Immature natural killer cell (primary cell): Measurements from ENCODE around the gene HSPB8. TPM values are rescaled to one million over a fixed set of nuclear protein-coding genes. Genes with fewer than 3 reads are reported as not detected.
"Not testable (repeated sequence)": the region's sequence is repeated elsewhere in the genome, so short reads cannot be mapped to it uniquely, and the experiment has no call there.

Experiments
- DNase-seq, 3 donors: peaks; one replicate each; pipeline ENCODE4 v3.0.0; 2022; ENCODE audit warnings: mixed read lengths in 1 of 3
- H3K27ac Mint-ChIP-seq, 6 donors: one replicate each; pipeline ENCODE4 v1.8.0; 2020; ENCODE audit warnings: mixed read lengths in 6 of 6, mild to moderate bottlenecking in 5 of 6, inconsistent platforms in 4 of 6, moderate library complexity in 3 of 6
- H3K27me3 Mint-ChIP-seq, 3 donors: one replicate each; pipeline ENCODE4 v1.8.0; 2020 to 2021; ENCODE audit warnings: low read depth in 3 of 3, mild to moderate bottlenecking in 3 of 3, mixed read lengths in 3 of 3, moderate library complexity in 3 of 3, inconsistent platforms in 1 of 3
- H3K36me3 Mint-ChIP-seq, 3 donors: one replicate each; pipeline ENCODE4 v1.8.0; 2020; ENCODE audit warnings: mixed read lengths in 3 of 3, inconsistent platforms in 2 of 3, mild to moderate bottlenecking in 2 of 3
- H3K4me1 Mint-ChIP-seq, 2 donors: one replicate each; pipeline ENCODE4 v1.8.0; 2020; ENCODE audit warnings: inconsistent platforms in 2 of 2, mild to moderate bottlenecking in 2 of 2, mixed read lengths in 2 of 2, moderate library complexity in 1 of 2
- H3K4me3 Mint-ChIP-seq, 5 donors: one replicate each; pipeline ENCODE4 v1.8.0; 2020; ENCODE audit warnings: mild to moderate bottlenecking in 5 of 5, mixed read lengths in 5 of 5, inconsistent platforms in 3 of 5, moderate library complexity in 3 of 5
- H3K9me3 Mint-ChIP-seq, 6 donors: one replicate each; pipeline ENCODE4 v1.8.0; 2020; ENCODE audit warnings: mild to moderate bottlenecking in 6 of 6, mixed read lengths in 6 of 6, inconsistent platforms in 4 of 6, moderate library complexity in 3 of 6
- polyA plus RNA-seq, 3 donors: library from polyadenylated mRNA; unstranded; fragments of 300-500 nt; fragmentation: Illumina TruSeq; gene quantifications; one replicate each; pipeline ENCODE4 v1.2.3, GENCODE V29; 2021

The HSPB8 gene
- polyA plus RNA-seq, 3 donors from 2014 or later, result not detected

- Mint-ChIP-seq H3K27ac (no peak overlapping the region), H3K27me3 (peaks cover 2 to 7% (median 5%) of the 10 kb centered on the region in 3 donors), H3K36me3 (no peaks in the 10 kb centered on the region), H3K9me3 (no peaks in the 10 kb centered on the region), H3K4me1 (no peaks in the 10 kb centered on the region), H3K4me3 (no peak overlapping the region)
- no peak for DNase-seq
Observed at GRCh38 chr12:119204131-119204530, 25.4 kb downstream of the HSPB8 start.

DNA sequence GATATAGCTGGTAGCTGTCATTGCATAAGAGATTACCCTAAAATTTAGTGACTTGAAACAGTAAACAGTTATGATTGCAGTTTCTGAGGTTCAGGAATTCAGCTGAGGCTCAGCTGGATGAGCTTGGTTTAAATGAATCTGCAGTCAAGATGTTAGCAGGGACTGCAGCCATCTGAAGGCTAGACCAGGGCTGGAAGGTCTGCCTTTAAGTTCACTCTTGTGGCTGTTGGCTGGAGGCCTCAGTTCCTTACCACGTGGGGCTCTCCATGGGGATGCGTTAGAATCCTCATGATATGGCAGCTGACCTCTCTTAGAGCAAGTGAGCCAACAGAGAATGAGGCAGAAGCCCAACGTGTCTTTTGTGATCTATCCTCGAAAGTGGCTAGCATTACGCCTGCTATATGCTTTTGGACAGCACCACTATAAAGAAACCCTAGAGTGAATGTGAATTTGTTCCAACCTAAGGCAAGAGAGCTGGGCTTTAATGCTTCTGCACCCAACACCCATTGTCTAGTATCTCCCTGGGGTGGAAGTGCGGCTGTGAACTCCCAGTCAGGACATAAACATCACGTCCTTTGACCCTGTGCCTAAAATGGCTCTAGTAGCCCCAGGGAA, 26.0 kb downstream of the HSPB8 start:
- no peak overlapping the region for H3K4me3 Mint-ChIP-seq
- peaks cover 2 to 7% (median 5%) of the 10 kb centered on the region in 3 donors for H3K27me3 Mint-ChIP-seq
- no peak for DNase-seq
- H3K9me3 Mint-ChIP-seq, result no peaks in the 10 kb centered on the region
- H3K27ac Mint-ChIP-seq, result no peak overlapping the region
- no peaks in the 10 kb centered on the region for H3K36me3 Mint-ChIP-seq
- H3K4me1 Mint-ChIP-seq, result no peaks in the 10 kb centered on the region

DNA sequence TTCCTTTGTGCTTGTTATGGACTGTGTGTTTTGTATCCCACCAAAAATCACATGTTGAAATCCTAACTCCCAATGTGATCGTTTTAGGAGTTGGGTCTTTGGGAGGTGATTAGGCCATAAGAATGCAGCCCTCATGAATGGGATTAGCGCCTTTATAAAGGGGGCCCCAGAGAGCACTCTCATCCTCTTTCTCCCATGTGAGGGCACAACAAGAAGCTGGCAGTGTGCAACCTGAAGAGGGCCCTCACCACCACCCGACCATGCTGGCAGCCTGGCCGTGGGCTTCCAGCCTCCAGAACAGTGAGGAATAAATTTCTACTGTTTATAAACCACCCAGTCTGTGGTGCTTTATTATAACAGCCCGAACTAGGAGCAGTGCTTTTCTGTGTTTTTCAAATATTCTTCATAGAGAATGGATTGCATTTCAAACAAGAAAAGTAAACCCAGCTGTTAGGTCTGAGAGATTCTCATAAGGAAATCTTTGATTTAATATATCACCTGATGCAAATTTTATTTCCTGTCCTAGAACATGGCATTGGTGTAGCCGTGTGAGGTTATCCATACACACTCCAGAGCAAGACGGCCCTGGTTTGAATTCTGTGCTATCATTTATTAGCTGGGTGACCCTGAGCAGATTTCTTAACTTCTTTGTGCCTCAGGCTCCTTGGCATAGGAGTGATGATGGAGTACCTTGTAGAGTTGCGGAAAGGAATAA, 27.8 kb downstream of the HSPB8 start:
- H3K27me3 Mint-ChIP-seq, result peaks cover 2 to 7% (median 3%) of the 10 kb centered on the region in 3 donors
- H3K4me1 Mint-ChIP-seq, result no peaks in the 10 kb centered on the region
- no peak for DNase-seq

DNA sequence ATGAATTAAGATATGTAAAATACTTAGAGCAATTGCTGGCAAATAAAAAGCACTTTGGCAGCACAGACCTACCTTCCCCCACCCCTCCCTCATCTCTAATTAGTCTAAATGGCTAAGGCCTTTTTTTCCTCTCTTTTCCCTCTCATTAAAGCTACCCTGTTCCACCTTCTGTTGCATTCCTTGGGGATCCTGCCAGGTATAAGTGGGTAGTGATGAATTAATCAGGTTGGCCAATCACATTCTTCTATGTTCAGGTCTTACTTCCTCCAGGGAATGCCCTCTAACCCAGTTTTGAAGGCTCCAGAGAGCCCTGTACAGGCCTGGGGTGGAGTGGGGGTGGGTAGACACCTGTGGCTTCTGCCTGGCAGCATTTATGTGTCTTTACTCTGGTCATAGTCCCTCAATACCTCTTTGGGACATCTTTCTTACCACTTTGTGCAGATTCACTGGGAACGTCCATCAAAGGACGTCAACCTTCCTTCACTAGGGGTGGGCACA, 28.4 kb downstream of the HSPB8 start:
- H3K4me3 Mint-ChIP-seq, result no peak overlapping the region
- no peaks in the 10 kb centered on the region for H3K4me1 Mint-ChIP-seq
- DNase-seq, result no peak
- H3K36me3 Mint-ChIP-seq, result no peaks in the 10 kb centered on the region
- H3K9me3 Mint-ChIP-seq, result no peaks in the 10 kb centered on the region
- no peak overlapping the region for H3K27ac Mint-ChIP-seq
- H3K27me3 Mint-ChIP-seq, result peaks cover 2 to 7% (median 3%) of the 10 kb centered on the region in 3 donors

More for the DNA sequence above, 27.8 kb downstream of the HSPB8 start:
- Mint-ChIP-seq H3K36me3 (no peaks in the 10 kb centered on the region), H3K9me3 (no peaks in the 10 kb centered on the region), H3K27ac (no peak overlapping the region), H3K4me3 (no peak overlapping the region)

DNA sequence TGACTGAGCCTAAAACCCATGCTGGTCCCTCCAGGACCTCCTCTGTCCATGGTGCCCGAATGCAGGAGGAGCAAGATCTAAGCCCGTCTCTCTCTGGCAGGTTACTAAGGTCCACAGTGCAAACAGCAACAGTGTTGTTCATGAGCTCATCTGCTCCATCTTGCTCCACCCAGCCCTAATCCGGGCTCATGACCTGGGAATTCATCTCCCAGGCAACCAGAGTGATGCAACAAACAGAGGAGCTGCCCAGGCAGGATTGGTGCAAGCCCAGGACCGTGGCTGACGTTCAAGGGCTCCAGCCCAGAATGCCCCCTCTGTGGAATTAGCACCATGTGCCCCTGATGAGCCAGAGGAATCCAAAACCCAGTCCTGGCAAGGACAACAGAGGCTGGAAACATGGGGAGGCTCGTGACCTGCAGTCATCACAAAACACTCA, 29.9 kb downstream of the HSPB8 start:
- DNase-seq, result no peak
- Mint-ChIP-seq H3K36me3 (no peaks in the 10 kb centered on the region), H3K4me3 (no peak overlapping the region)

DNA sequence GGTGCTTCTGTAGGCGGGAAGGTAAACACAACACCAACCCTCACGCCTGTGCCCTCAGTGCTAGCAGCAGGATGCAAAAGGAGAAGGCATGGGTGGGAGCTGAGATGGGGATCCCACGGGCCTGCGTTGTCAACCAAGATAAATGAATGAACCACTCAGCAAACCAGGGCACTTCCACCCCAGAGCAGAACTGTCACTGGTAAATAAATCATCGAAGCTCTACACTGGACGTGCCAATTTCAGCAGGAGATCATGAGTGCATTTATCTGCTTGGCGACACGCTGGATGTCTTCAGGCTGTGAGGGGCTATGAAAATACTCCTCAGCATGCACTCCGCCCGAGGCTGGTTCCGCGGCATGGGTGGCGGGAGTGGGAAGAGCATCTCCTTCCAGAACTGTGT, 33.2 kb downstream of the HSPB8 start:
- Mint-ChIP-seq H3K27me3 (peaks cover 0 to 7% (median 3%) of the 10 kb centered on the region in 3 donors), H3K4me1 (no peaks in the 10 kb centered on the region), H3K27ac (no peak overlapping the region), H3K4me3 (no peak overlapping the region), H3K9me3 (no peaks in the 10 kb centered on the region), H3K36me3 (no peaks in the 10 kb centered on the region)
- no peak for DNase-seq

More for the DNA sequence above, 29.9 kb downstream of the HSPB8 start:
- Mint-ChIP-seq H3K9me3 (no peaks in the 10 kb centered on the region), H3K27me3 (peaks cover 3 to 4% (median 4%) of the 10 kb centered on the region in 3 donors), H3K27ac (no peak overlapping the region), H3K4me1 (no peaks in the 10 kb centered on the region)

GRCh38 chr12:119216084-119216483, 37.4 kb downstream of the HSPB8 start:
- DNase-seq, result no peak
- Mint-ChIP-seq H3K36me3 (no peaks in the 10 kb centered on the region), H3K27me3 (peaks cover 5% of the 10 kb centered on the region in 3 donors), H3K27ac (no peak overlapping the region), H3K4me3 (no peak overlapping the region), H3K4me1 (no peaks in the 10 kb centered on the region), H3K9me3 (peaks cover 0 to 3% (median 0%) of the 10 kb centered on the region in 6 donors)

- H3K27ac Mint-ChIP-seq, H3K4me1 Mint-ChIP-seq, H3K4me3 Mint-ChIP-seq, H3K9me3 Mint-ChIP-seq, DNase-seq, H3K36me3 Mint-ChIP-seq: not testable (repeated sequence)
- H3K27me3 Mint-ChIP-seq, result peaks cover under 1 to 12% (median 7%) of the 10 kb centered on the region in 3 donors
Observed at GRCh38 chr12:119218875-119219274, 40.1 kb downstream of the HSPB8 start.

DNA sequence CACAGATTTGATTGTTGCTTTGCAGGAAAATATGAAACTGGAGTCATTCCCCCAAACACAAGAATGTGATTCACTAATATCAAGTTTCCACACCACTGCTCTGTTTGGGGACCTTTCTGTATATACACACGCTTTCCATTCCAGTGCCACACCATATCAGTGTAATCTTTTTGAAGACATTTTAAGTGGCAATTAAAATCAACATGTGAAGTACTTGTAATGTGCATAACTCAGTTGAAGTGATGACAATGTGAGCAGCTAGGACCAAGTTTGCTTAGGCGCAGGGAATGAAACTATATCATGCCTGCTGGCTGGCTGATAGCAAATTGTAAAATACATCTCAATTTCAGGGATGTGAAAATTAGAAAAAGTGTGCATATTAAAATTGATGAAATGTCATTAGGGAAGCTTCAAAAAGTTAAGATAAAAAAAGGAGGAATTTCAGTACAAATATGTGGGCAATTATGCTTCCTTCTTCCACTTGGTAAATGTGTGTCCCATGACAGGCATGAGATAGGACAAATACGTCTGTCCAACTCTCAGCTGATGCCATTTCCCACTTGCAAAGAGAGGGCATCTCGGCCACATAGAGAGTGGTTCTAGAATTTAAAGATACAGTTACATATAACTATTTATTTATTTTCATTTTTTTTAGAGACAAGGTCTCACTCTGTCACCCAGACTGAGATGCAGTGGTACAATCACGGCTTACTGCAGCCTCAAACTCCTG, 43.7 kb downstream of the HSPB8 start:
- peaks cover 0 to 5% (median 0%) of the 10 kb centered on the region in 6 donors for H3K9me3 Mint-ChIP-seq
- H3K36me3 Mint-ChIP-seq, result no peaks in the 10 kb centered on the region
- DNase-seq, result no peak
- H3K27me3 Mint-ChIP-seq, result peaks cover 0 to 13% (median 7%) of the 10 kb centered on the region in 3 donors
- H3K27ac Mint-ChIP-seq, result no peak overlapping the region
- no peaks in the 10 kb centered on the region for H3K4me1 Mint-ChIP-seq
- no peak overlapping the region for H3K4me3 Mint-ChIP-seq

DNA sequence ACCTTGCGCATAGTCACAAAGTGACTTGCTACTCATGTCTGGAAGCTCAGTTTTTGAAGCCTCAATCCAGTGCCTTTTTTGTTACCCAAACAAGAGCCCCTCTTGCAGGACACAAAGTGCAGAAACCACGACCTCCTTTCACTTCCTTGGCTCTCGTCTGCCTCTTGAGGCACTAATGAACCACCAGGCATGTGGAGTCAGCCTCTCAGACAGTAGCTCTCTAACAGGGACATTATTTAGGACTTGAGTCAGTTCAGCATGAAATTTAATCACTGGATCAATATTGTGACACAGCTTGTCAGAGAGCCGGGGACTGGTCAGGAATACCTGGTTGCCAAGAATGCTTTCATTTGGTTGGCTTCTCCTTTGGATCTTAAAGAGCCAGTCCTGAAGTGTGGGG, 46.7 kb downstream of the HSPB8 start:
- no peaks in the 10 kb centered on the region for H3K4me1 Mint-ChIP-seq
- no peaks in the 10 kb centered on the region for H3K36me3 Mint-ChIP-seq
- H3K27ac Mint-ChIP-seq, result no peak overlapping the region
- H3K27me3 Mint-ChIP-seq, result peaks cover 1 to 11% (median 2%) of the 10 kb centered on the region in 3 donors
- DNase-seq, result no peak
- peaks cover 0 to 2% (median 0%) of the 10 kb centered on the region in 6 donors for H3K9me3 Mint-ChIP-seq
- no peak overlapping the region for H3K4me3 Mint-ChIP-seq

DNA sequence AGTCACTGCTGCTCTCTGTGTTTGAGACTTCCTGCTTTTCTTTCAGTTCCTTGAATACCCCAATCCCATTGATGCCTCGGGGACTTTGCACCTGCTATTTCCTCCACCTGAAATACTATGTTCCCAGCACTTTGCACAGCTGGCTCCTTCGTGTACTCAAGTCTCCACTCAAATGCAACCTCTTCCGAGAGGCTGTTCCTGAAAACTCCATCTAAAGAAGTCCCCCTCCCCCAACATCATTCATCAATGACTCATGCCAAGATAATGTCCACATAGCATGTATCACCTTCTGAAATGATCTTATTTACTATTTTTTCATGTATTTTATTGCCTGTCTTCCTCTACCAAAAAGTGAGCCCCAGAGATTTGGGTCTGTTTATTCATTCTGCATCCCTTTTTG, 48.6 kb downstream of the HSPB8 start:
- no peak overlapping the region for H3K27ac Mint-ChIP-seq
- no peaks in the 10 kb centered on the region for H3K36me3 Mint-ChIP-seq
- H3K4me1 Mint-ChIP-seq, result no peaks in the 10 kb centered on the region
- no peak overlapping the region for H3K4me3 Mint-ChIP-seq
- DNase-seq, result no peak
- peaks cover 1 to 11% (median 2%) of the 10 kb centered on the region in 3 donors for H3K27me3 Mint-ChIP-seq
- H3K9me3 Mint-ChIP-seq, result peaks cover 0 to 2% (median 0%) of the 10 kb centered on the region in 6 donors

DNA sequence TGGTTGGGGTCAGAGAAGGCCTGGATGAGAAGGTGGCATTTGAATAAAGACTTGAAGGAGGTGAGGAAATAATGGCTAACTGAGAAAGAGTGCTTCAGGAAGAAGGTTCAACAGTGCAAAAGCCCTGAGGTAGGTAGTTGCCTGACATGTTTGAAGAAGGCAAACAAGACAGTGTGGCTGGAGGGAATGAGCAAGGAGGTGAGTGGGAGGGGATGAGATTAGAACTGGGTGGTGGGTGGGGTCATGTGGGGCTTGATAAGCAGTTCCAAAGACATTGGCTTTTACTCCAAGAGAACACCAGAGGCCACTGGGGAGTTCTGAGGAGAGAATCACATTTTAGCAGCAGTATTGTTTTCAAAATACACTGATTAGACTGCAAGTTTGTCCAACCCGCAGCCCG, 50.5 kb downstream of the HSPB8 start:
- H3K27me3 Mint-ChIP-seq, result peaks cover 1 to 8% (median 3%) of the 10 kb centered on the region in 3 donors

GRCh38 chr12:119229837-119230236, 51.1 kb downstream of the HSPB8 start:
- H3K4me1 Mint-ChIP-seq, result no peaks in the 10 kb centered on the region
- no peak overlapping the region for H3K4me3 Mint-ChIP-seq
- H3K36me3 Mint-ChIP-seq, result no peaks in the 10 kb centered on the region
- H3K27ac Mint-ChIP-seq, result no peak overlapping the region
- H3K9me3 Mint-ChIP-seq, result peaks cover 0 to 4% (median 0%) of the 10 kb centered on the region in 6 donors
- no peak for DNase-seq
- peaks cover 1 to 8% (median 3%) of the 10 kb centered on the region in 3 donors for H3K27me3 Mint-ChIP-seq

More for the DNA sequence above, 50.5 kb downstream of the HSPB8 start:
- Mint-ChIP-seq H3K36me3 (no peaks in the 10 kb centered on the region), H3K4me3 (peak overlapping the region in 1 of 5 donors; percentile 10), H3K4me1 (no peaks in the 10 kb centered on the region), H3K27ac (no peak overlapping the region), H3K9me3 (peaks cover 0 to 4% (median 0%) of the 10 kb centered on the region in 6 donors)
- no peak for DNase-seq

- Mint-ChIP-seq H3K9me3 (peaks cover 0 to 4% (median 0%) of the 10 kb centered on the region in 6 donors), H3K4me3 (no peak overlapping the region), H3K4me1 (no peaks in the 10 kb centered on the region), H3K36me3 (no peaks in the 10 kb centered on the region), H3K27me3 (peaks cover 1 to 8% (median 3%) of the 10 kb centered on the region in 3 donors), H3K27ac (no peak overlapping the region)
- no peak for DNase-seq
Observed at GRCh38 chr12:119230807-119231206, 52.1 kb downstream of the HSPB8 start.
